GM23338 (cell line): ENCODE data around the gene RNU7-1. TPM values are rescaled to one million over a fixed set of nuclear protein-coding genes. Genes with fewer than 3 reads are reported as not detected.

ENCODE experiments used
- ATAC-seq: fragments of 200-7000 bp; cut with Tn5 transposase; 3 replicates; pipeline ENCODE4 v1.9.1; 2020
- DNase-seq: peaks from one replicate; pipeline ENCODE4 v3.0.0-alpha.2; 2015; ENCODE audit warnings: low spot score
- H2AFZ ChIP-seq: fragments of 200-600 bp; sonication (generic); 2 replicates; pipeline ENCODE4 v1.8.0; 2016; ENCODE audit warnings: antibody characterized with exemption, mild to moderate bottlenecking, moderate library complexity
- H3F3A ChIP-seq: fragments of 200-600 bp; sonication (generic); replicated peaks from 2 replicates; pipeline ENCODE4 v1.8.0; 2017; ENCODE audit warnings: antibody characterized with exemption, mixed run types, low read depth
- H3K27ac ChIP-seq: fragments of 200-600 bp; sonication (generic); 2 replicates; pipeline ENCODE4 v1.6.1; 2016; ENCODE audit warnings: low read depth
- H3K27me3 ChIP-seq: fragments of 200-600 bp; sonication (generic); 2 replicates; pipeline ENCODE4 v1.8.0; 2016; ENCODE audit warnings: mild to moderate bottlenecking, mixed run types, moderate library complexity; ENCODE audit not compliant: insufficient read depth
- H3K36me3 ChIP-seq: fragments of 200-600 bp; sonication (generic); 2 replicates; pipeline ENCODE4 v1.8.0; 2016; ENCODE audit warnings: mild to moderate bottlenecking; ENCODE audit not compliant: insufficient read depth
- H3K4me1 ChIP-seq: fragments of 200-600 bp; sonication (generic); 2 replicates; pipeline ENCODE4 v1.8.0; 2016; ENCODE audit warnings: mild to moderate bottlenecking, moderate library complexity; ENCODE audit not compliant: insufficient read depth
- H3K4me2 ChIP-seq: fragments of 200-600 bp; sonication (generic); 2 replicates; pipeline ENCODE4 v1.7.1; 2017; ENCODE audit warnings: mixed run types
- H3K4me3 ChIP-seq: fragments of 200-600 bp; sonication (generic); 2 replicates; pipeline ENCODE4 v1.6.1; 2016; ENCODE audit warnings: mixed run types
- H3K79me2 ChIP-seq: fragments of 200-600 bp; sonication (generic); replicated peaks from 2 replicates; pipeline ENCODE4 v1.8.0; 2017; ENCODE audit warnings: mild to moderate bottlenecking; ENCODE audit not compliant: insufficient read depth
- H3K9me2 ChIP-seq: fragments of 200-600 bp; sonication (generic); 2 replicates; pipeline ENCODE4 v1.8.0; 2017; ENCODE audit not compliant: insufficient read depth
- H4K20me1 ChIP-seq: fragments of 200-600 bp; sonication (generic); replicated peaks from 2 replicates; pipeline ENCODE4 v1.8.0; 2017; ENCODE audit warnings: mild to moderate bottlenecking; ENCODE audit not compliant: insufficient read depth
- H3K27ac Mint-ChIP-seq: 2 replicates; pipeline ENCODE4 v1.8.0; 2020; ENCODE audit warnings: inconsistent platforms, mild to moderate bottlenecking, moderate library complexity, mixed read lengths
- H3K27me3 Mint-ChIP-seq: 3 replicates; pipeline ENCODE4 v1.8.0; 2022; ENCODE audit warnings: low read depth, mild to moderate bottlenecking, moderate library complexity, mixed read lengths, inconsistent platforms; ENCODE audit not compliant: insufficient read depth, poor library complexity
- H3K36me3 Mint-ChIP-seq: 3 replicates; pipeline ENCODE4 v1.8.0; 2021; ENCODE audit warnings: low read depth, mild to moderate bottlenecking, inconsistent platforms, moderate library complexity, mixed read lengths
- H3K4me1 Mint-ChIP-seq: 3 replicates; pipeline ENCODE4 v1.8.0; 2020; ENCODE audit warnings: mild to moderate bottlenecking, inconsistent platforms, mixed read lengths
- H3K4me3 Mint-ChIP-seq: 3 replicates; pipeline ENCODE4 v1.8.0; 2021; ENCODE audit warnings: moderate library complexity, mild to moderate bottlenecking, inconsistent platforms, mixed read lengths
- H3K9me3 Mint-ChIP-seq: 3 replicates; pipeline ENCODE4 v1.8.0; 2020; ENCODE audit warnings: moderate library complexity, mild to moderate bottlenecking, inconsistent platforms, mixed read lengths
- CREB1 ChIP-seq: fragments of 250-450 bp; sonication (Bioruptor Pico); IDR thresholded peaks from 2 replicates; pipeline ENCODE4 v1.5.0; 2020; ENCODE audit warnings: low read depth, mild to moderate bottlenecking, moderate library complexity
- CTCF ChIP-seq, 2 experiments: fragments of 200-600 bp in 1 of 2; sonication (generic) in 1 of 2; conservative IDR thresholded peaks; 2 replicates each; pipeline versions ENCODE4 v1.5.1 to v1.6.1; 2016 to 2017; ENCODE audit warnings: antibody characterized with exemption in 2 of 2, low read depth in 2 of 2, mild to moderate bottlenecking in 2 of 2, moderate library complexity in 1 of 2
- ETS1 ChIP-seq: IDR thresholded peaks from 2 replicates; pipeline ENCODE4 v1.6.1; 2016; ENCODE audit warnings: antibody characterized with exemption
- EZH2 ChIP-seq: fragments of 200-600 bp; sonication (generic); IDR thresholded peaks from one replicate; pipeline ENCODE4 v1.8.0; 2017; ENCODE audit warnings: antibody characterized with exemption, mild to moderate bottlenecking, low read depth; ENCODE audit not compliant: unreplicated experiment
- EZH2phosphoT487 ChIP-seq: fragments of 200-600 bp; sonication (generic); IDR thresholded peaks from one replicate; pipeline ENCODE4 v1.8.1; 2018; ENCODE audit warnings: antibody characterized with exemption; ENCODE audit not compliant: unreplicated experiment
- NANOG ChIP-seq: IDR thresholded peaks from 2 replicates; pipeline ENCODE4 v1.6.1; 2016; ENCODE audit warnings: antibody characterized with exemption, borderline replicate concordance
- POLR2AphosphoS5 ChIP-seq: IDR thresholded peaks from 2 replicates; pipeline ENCODE4 v1.6.1; 2016; ENCODE audit warnings: antibody characterized with exemption, low read depth
- REST ChIP-seq: IDR thresholded peaks from one replicate; pipeline ENCODE4 v1.6.1; 2018; ENCODE audit warnings: antibody characterized with exemption; ENCODE audit not compliant: unreplicated experiment
- STAT1 ChIP-seq: IDR thresholded peaks from one replicate; pipeline ENCODE4 v1.6.1; 2016; ENCODE audit warnings: antibody characterized with exemption; ENCODE audit not compliant: unreplicated experiment
- ZNF114 ChIP-seq: fragments of 250-450 bp; sonication (Bioruptor Pico); IDR thresholded peaks from 2 replicates; pipeline ENCODE4 v1.5.0; 2020; ENCODE audit warnings: mild to moderate bottlenecking, moderate library complexity
- ZNF331 ChIP-seq: fragments of 250-450 bp; sonication (Bioruptor Pico); IDR thresholded peaks from 2 replicates; pipeline ENCODE4 v1.5.0; 2020; ENCODE audit warnings: low read depth, mild to moderate bottlenecking, moderate library complexity
- ZNF462 ChIP-seq: fragments of 250-450 bp; sonication (Bioruptor Pico); IDR thresholded peaks from 2 replicates; pipeline ENCODE4 v1.5.0; 2020; ENCODE audit warnings: mild to moderate bottlenecking, moderate library complexity
- polyA plus RNA-seq: library from polyadenylated mRNA; unstranded; fragments of >200 nt; fragmentation: Nextera tagmentation; extraction: Ambion mirVana; gene quantifications from 2 replicates; pipeline ENCODE4 v1.2.1, GENCODE V29; 2016
- total RNA-seq: library from RNA; depleted of rRNA; stranded (reverse); fragments of >200 nt; shearing (Covaris generic); gene quantifications from 2 replicates; pipeline ENCODE4 v1.2.3, GENCODE V29; 2014

The RNU7-1 gene
- total and polyA plus RNA-seq, 2 experiments from 2014 or later: not detected

GRCh38 chr12:6957151-6957701 is 13.6 kb downstream of the RNU7-1 start:
- TF ChIP-seq ETS1: no peak
- TF ChIP-seq POLR2AphosphoS5: no peak
- no peak for TF ChIP-seq EZH2phosphoT487
- TF ChIP-seq CTCF (conservative IDR thresholded peaks at IDR 0.05; ENCODE audit: low read depth in 2 of 2): no peak
- TF ChIP-seq CREB1 (CRISPR knock-in tag): no peak
- no peak for TF ChIP-seq ZNF331 (CRISPR knock-in tag)
- TF ChIP-seq ZNF462 (CRISPR knock-in tag): no peak
- no peak for TF ChIP-seq EZH2
- TF ChIP-seq STAT1: no peak
- no peak for TF ChIP-seq NANOG
- no peak for TF ChIP-seq REST
- no peak for TF ChIP-seq ZNF114 (CRISPR knock-in tag)
- no peaks in the 10 kb centered on the region for H3K9me2 ChIP-seq
- no peak overlapping the region for H3K4me3 Mint-ChIP-seq
- H3K36me3 Mint-ChIP-seq: no peaks in the 10 kb centered on the region; the same call in 2 of the 3 replicates
- no peak for DNase-seq
- H3K27me3 ChIP-seq: no peaks in the 10 kb centered on the region
- H3K36me3 ChIP-seq: no peaks in the 10 kb centered on the region
- peaks cover 22% of the 10 kb centered on the region for H3K27me3 Mint-ChIP-seq
- H3K27ac ChIP-seq: no peak overlapping the region
- H3K4me1 ChIP-seq: peaks cover 31% of the 10 kb centered on the region
- no peak overlapping the region for H3K4me2 ChIP-seq
- H4K20me1 ChIP-seq: no peaks in the 10 kb centered on the region
- H3K9me3 Mint-ChIP-seq: no peaks in the 10 kb centered on the region
- peaks cover 45% of the 10 kb centered on the region for H3K4me1 Mint-ChIP-seq
- peak overlapping the region; percentile 59; the same call in 1 of the 2 replicates for H3K27ac Mint-ChIP-seq
- ATAC-seq: no peak
- no peaks in the 10 kb centered on the region for H3K79me2 ChIP-seq
- no peak overlapping the region for H2AFZ ChIP-seq
- no peak overlapping the region for H3K4me3 ChIP-seq
- H3F3A ChIP-seq: peaks cover 12% of the 10 kb centered on the region
